GM19023 (cell line): ENCODE results near the gene SAP25.
A peak's percentile ranks its signal among the peaks of the same experiment; 100 is the strongest.

ENCODE experiments used
- ATAC-seq: cut with Tn5 transposase; IDR thresholded peaks from one replicate; pipeline ENCODE4 v1.9.1; 2021; ENCODE audit warnings: mild to moderate bottlenecking, moderate library complexity; ENCODE audit not compliant: unreplicated experiment

Gene SAP25

DNA sequence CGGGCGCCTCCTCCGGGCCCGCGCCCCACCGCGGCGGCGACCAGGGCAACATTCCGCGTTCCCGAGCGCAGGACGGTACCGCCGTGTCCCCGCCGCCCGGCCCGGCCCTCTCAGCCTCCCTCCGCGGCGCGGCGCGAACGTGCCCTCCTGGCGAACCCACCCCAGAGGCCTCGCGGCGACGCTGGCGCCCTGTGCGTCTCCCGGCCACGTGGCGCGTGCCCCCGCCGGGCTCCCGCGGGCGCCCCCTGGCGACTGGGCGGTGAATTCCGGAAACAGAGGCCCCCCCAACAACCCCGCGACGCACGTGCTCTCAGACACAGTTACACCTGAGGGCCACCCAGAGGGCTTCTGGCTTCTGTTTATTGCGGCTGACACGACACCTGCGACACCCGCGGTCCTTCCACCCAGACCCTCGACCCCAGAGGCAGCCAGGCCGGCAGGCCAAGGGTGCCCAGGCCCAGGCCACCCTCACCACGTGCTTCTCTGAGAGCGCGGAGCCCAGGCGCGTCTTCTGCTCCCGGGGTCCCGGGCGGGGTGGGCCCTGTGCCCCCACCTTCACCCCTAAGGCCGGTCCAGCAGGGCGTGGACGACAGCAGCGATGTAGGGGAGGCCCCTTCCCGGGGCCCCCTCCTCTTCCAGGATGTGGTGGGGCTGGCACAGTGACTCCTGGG lies at the start of gene SAP25:
TSS of gene SAP25 (minus strand) at position 210 of the 671 bp plus-strand sequence. CDS start at position 52, 158 bp downstream.
- no peak for ATAC-seq

DNA sequence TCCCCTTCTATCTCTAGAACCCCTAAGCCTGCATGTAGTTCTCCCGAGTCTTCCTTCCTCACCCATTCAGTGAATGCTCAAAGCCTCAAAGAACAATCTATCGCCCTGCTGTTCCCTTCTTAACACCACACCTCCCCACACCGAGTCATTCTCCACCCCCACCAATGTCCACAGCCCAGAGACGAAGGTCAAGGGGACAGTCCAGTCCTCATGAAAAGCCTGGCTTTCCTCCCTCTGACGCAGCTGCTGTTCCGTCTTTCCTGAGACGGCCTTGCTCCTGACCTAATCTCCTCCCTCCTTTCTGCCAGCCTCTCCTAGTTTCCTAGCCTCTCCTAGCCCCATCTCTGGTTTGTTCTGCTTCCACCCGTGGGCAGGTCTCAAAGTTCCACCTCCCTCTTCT lies 47.9 kb upstream of the SAP25 start:
- no peak for ATAC-seq

DNA sequence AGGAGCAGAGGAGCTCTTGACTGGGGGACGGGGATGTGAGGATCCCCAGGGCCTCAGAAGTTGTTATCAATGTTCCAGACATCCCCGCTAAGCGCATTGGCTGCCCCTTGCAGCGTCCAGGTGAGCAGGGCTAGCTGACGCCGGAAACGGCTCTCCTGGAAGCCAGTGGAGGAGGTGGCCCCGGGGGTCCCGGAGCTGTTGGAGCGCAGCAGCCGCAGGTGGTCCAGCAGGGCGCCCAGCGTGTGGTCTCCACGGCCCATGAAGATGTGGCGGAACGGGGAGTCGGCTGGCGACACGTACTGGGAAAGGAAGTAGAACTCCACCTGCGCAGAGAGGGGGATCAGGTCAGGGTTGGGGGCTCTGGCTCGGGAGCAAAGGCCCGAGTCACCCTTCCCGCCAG lies 47.1 kb upstream of the SAP25 start:
- ATAC-seq, result no peak

DNA sequence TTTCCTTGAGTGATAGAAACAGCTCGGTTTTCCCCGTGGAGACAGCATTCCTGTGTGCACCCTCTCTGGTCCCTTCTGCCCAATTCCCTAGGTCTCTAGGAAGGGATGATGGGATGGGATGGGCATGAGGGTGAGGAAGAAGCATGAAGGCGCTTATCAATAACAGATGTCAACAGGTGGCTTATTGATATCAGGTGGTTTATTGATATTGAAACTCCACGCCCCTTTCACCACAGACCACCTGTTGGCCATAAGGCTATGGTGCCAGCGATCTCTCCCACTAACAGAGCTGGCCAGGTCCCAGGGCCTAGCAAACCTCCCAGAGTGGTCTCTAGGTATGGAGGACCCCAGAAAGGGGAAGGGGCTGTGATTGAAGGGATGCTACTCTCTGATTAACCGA lies 46.5 kb upstream of the SAP25 start:
- no peak for ATAC-seq

DNA sequence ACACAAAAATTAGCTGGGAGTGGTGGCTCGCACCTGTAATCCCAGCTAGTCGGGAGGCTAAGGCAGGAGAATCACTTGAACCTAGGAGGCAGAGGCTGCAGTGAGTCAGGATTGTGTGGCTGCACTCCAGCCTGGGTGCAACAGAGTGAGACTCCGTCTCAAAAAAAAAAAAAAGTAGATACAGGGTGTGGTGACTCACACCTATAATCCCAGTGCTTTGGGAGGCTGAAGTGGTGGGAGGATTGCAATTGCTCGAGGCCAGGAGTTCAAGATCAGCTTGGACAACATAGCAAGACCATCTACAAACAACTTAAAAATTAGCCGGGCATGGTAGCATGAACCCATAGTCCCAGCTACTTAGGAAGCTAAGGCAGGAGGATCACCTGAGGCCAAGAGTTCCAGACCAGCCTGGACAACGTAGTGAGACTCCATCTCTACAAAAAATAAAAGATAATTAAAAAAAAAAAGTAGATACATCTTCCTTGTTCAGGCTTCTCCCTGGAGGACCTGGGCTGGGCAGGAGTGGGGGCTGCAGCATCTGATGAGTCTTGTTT lies 40.7 kb upstream of the SAP25 start:
- ATAC-seq, result no peak

DNA sequence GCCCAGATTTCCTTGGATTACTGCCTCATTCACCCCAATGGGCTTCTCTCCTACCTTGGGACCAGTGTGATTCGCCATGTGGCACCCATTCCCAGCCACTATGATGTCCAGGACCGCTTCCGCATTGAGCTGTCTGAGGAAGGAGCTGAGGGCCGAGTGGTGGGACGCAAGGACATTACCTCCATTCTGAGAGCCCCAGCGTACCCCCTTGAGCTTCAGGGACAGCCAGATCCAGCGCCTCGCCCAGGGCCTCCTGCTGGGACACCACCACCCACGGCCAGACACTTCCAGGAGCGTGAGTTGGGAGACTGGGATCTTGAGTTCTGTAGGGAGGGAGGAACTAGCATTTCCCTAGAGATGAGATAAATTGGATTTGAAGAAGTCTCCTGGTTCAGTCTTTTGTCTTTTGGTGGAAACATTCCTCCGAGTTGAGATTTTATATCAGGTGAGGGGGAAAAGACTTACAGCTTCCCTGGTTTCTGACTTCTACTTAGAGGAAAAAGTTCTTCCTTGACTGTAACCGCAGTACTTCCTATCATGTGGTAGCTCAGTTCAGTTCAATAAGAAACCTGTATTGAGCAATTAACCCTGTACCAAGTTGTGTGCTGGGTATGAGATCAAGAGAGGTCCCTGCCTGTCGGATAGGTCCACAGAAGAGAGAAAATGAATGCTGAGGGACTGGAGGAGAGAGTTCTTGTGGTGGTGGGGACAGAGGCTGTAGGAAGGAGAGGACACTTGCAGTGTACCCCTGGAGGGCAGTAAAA lies 39.9 kb upstream of the SAP25 start:
- ATAC-seq, result no peak

DNA sequence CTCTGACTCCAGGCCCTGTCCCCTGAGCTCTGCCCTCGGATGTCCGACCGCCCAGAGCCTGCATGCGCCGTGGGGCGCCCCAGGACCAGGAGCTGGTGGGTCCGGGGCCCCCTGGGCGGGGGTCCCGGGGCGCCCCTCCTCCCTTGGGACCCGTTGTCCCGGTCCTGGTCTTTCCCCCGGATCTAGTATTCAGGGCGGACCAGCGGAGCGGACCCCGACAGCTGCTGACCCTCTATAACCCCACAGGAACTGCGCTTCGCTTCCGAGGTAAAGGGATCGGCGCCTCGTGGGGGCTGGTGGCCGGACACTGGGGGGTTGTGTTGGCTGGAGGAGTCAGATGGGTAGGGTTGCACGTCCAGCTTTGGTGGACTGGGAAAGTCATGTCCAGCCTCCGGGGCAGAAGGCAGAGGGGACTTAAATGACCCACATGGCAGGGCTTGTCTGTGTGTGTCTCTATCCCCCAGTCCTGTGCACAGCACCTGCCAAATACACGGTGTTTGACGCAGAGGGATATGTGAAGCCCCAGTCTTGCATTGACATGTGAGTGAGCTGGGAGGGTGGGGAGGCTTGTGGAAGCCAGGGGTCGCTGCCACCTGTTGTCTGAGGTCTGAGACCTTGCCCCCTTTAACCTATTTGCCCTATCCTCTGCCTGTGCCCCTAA lies 39.2 kb upstream of the SAP25 start:
- peak; percentile 0 for ATAC-seq

DNA sequence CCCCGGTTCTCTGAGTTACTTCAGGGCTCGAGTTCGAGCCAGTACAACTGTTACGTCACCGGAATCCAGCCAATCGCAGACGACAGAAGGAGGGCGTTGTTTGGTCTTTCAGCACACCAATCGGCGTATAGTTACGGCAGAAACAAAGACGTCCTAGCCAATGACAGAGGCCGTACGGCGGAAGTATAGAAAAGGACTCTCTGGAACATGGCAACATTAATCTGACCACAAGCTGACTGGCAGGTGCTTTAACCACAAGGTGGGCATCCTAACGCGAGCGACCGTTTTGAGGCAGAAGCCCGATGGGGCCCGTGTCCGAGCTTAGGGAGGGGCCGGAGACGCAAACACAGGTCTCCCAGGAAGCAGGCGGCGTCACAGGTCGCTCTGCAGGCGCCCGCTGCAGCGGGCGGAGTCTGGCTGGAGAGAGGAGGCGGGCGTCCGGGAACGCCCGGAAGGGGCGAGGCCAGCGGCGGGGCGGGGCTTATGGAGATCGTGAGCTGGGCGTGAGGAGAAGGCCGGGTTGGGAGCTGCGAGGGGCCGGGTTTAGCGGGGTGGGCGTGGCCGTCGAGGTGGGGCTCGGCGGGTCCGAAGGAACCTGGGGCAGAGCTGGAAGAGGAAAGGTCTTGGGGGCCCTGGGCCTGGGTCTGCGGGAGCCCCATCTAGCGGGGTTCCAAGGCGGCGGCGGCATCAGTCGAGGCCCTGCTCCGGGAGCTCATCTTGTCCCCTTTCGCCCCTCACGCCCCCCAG lies 38.5 kb upstream of the SAP25 start, which contains the start of gene MOSPD3:
TSS of gene MOSPD3 (plus strand) at position 558 of the 747 bp plus-strand sequence. CDS start 252 bp downstream, outside the sequence.
- peak; percentile 93 for ATAC-seq

DNA sequence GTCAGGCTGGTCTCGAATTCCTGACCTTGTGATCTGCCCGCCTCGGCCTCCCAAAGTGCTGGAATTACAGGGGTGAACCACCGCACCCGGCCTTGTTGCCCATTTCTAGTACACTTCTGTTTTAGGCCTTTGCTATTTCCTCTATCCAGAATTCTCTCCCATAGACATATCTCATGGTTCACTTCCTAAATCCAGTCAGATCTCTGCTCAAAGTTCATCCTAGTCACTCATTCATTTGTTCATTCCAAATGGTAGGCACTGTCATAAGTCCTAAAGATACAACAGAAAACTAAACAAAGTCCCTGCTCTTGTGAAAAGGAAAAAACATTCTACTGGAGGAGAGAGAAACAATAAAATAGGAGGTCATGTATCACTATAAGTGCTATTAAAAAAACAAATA lies 36.3 kb upstream of the SAP25 start:
- ATAC-seq, result no peak

DNA sequence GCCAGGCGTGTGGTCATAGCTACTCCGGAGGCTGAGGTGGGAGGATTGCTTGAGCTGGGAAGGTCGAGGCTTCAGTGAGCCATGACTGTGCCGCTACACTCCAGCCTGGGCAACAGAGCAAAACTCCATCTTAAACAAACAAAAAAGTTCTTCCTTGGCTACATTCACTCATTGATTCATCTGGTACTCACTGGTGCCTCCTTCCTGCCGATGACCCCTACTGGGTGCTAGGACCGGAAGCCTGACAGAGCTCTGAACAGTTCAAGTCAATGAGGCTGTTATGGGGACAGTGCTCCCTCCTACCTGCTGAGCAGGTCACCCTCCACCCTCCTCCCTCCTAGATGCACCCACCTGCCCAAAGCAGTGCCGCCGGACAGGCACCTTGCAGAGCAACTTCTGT lies 33.4 kb upstream of the SAP25 start:
- no peak for ATAC-seq

DNA sequence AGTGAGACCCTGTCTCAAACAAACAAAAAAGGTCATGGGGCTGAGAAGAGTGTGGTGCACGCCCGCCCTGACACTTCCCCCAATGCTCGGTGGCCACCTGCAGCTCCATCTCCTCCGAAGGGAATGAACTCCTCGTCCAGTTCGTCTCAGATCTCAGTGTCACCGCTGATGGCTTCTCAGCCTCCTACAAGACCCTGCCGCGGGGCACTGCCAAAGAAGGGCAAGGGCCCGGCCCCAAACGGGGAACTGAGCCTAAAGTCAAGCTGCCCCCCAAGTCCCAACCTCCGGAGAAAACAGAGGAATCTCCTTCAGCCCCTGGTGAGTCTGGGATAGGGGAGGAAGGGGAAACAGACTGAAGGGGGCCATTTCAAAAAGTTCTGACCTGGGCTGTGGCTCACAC lies 32.6 kb upstream of the SAP25 start:
- ATAC-seq, result no peak

DNA sequence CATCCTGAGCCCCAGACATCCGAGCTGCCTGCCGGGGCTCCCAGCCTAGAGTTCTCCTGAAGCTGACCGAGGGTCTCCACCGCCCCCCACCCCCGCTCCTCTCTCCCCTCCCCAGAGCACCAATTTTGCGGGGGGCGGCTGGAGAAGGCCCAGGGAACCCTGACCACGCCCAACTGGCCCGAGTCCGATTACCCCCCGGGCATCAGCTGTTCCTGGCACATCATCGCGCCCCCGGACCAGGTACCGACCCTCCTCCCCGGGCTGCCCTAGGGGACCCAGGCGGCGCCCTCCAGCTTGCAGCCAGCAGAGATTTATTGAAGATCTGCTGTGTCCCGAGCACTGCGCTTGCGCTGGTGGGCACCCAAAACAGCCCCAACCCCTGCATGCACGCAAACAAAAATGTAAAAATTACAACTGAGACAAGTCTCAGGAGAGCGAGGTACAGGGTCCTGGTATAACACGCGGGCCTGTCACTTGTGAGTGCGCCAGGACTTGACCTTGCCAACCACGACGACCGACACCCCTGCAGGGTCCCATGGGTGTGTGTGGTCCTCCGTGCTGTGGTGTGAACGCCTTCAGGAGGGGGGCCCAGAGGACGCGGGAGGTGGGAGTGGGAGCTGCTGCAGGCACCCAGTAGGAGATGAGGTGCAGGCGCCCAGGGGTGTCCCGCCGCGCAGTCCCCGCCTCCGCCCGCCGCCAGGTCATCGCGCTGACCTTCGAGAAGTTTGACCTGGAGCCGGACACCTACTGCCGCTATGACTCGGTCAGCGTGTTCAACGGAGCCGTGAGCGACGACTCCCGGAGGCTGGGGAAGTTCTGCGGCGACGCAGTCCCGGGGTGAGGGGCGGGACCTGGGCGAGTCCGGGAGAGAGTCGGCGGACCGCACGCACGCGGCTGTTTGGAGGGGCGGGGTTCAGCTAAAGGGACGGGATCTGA lies 31.5 kb upstream of the SAP25 start:
- ATAC-seq, result no peak

DNA sequence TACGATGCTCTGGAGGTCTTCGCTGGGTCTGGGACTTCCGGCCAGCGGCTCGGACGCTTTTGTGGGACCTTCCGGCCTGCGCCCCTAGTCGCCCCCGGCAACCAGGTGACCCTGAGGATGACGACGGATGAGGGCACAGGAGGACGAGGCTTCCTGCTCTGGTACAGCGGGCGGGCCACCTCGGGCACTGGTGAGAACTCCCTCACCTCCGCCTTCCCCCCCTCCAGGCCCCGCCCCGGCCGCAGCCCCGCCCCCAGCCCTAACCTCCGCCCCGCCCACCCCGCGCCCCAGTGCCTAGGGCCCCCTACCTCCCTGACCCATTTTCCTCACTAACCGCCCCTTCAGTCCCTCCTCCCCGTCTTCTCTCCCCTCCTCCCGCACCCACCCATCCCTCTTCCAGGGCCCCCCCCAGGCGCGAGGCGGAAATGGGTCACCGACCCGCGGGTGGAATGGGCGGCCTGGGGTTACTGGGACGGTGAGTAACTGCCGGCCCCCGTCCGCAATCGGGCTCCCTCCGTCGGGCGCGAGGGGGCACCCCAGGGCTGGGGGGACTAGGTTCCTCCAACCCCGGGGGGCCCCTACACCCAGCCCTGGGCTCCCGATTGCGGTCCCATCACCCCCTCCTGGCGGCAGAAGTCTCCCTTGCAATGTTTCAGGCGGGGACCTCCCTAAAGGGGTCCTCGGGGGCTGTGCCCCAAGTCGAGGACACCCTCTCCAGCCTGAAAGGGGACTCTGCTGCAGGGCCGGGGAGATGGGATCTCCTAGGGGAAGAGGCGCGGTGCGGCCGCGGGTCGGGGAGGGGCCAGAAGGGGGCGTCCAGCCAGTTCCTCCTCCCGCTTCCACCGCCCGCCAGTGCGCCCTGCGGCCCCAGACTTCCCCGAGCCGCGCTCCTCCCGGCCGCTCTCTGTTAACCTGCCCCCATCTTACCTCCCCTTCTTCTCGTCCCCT lies 30.6 kb upstream of the SAP25 start:
- peak; percentile 49 for ATAC-seq

DNA sequence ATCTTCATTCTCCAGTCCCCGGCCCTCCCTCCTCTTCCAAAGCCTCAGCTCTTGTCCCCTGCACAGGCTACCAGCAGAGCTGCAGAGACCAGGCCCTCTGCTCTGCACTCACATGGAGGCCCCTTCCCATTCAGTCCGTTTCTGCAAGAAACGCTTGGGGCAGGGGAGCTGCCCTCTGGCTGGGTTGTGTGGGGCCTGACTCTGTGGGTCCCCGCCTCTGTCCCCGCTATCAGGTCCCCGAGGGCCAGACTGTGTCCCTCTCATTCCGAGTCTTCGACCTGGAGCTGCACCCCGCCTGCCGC lies 30.0 kb upstream of the SAP25 start:
- peak; percentile 24 for ATAC-seq

DNA sequence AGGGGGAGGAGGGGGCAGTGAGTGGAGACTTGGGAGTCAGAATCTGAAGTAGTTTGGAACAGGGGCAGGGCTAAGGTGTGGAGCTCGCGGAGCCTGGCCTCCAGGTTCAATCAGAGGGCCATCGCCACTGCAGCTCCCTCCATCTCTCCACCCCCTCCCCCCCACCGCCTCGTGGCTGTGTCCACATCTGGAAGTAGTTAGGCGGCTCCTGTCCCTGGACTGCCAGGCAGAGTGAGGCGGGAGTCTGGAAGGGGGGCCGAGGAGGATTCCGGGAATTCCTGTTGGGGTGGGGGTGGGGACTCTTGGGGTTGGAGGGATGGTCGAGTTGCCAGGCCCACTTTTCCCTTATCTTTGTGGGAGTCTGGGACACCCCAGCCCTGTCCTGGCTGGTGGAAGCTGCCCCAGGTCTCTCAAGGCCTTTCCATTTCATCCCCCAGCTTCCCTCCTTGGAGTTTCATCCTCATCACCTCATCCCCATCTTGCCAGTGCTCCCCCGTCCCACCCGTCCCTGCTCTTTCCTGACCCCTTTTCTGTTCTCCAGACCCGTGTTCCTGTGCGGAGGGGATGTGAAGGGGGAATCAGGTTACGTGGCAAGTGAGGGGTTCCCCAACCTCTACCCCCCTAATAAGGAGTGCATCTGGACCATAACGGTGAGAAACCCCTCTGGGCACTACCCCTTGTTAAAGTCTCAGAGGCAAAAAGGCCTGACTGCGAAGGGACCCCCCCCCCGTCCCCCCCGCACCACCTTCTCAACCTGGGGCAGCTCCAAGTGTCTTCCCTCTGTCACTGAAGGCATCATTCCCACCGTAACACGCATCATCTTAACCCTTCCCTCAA lies 29.4 kb upstream of the SAP25 start:
- ATAC-seq, result no peak

DNA sequence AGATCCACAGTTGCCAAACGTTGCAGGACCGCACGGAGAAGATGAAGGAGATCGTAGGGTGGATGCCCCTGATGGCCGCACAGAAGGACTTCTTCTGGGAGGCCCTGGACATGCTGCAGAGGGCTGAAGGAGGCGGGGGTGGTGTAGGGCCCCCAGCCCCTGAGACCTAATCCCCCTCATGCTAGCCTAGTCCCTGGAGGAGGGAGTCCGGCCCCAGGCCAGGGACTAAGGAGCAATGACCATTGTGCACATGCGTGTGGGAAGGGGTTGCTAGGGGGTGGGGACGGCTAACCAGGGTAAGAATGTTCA lies 27.0 kb upstream of the SAP25 start:
- ATAC-seq, result no peak

DNA sequence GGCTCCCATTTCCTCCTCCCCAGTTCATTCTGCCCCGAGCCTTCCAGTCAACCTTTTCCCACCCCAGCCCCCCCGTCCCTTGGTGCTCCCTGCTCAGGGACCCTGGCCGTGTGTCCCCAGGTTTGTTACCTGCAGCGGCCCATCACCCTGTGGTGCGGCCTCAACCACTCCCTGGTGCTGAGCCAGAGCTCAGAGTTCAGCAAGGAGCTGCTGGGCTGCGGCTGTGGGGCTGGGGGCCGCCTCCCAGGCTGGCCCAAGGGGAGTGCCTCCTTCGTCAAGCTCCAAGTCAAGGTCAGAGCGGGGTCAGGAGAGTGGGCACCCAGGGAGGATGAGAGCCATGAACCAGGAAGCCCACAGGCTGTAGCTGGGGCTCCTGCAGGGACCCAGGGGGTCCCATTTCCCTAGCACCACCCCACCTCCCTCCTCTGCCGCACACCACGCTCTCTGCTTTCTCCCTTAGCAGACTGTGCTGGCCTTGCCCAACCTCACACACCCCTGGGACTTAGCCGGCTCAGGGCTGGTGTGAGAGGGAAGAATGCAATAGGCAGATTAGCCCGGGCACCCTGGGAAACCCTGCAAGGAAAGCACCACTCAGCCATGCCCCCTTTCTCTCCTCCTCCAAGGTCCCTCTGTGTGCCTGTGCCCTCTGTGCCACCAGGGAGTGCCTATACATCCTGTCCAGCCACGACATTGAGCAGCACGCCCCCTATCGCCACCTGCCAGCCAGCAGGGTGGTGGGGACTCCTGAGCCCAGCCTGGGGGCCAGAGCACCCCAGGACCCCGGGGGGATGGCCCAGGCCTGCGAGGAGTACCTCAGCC lies 26.4 kb upstream of the SAP25 start:
- no peak for ATAC-seq
